HCT116 (cell line): Measurements from ENCODE around the gene THAP2. TPM values are rescaled to one million over a fixed set of nuclear protein-coding genes. Genes with fewer than 3 reads are reported as not detected.

Source experiments
- ATAC-seq: fragments of 200-7000 bp; cut with Tn5 transposase; 2 replicates; pipeline ENCODE4 v1.9.1; 2020; ENCODE audit warnings: mild to moderate bottlenecking, moderate library complexity
- BruUV-seq: library from RNA; stranded (reverse); fragments of 400-500 nt; replicated peaks from 2 replicates; lab custom pipeline; 2021; lab: Mats Ljungman, UMichigan
- CTCF ChIA-PET: fragments of 300-600 bp; sonication (Branson Sonifier 250); formaldehyde crosslinking; loops from one replicate; lab custom pipeline; 2021; ENCODE audit warnings: antibody characterized with exemption; lab: Charles Lee
- POLR2A ChIA-PET: fragments of 300-600, 350-600 bp; sonication (Branson Sonifier 250); formaldehyde crosslinking; loops from one replicate; lab custom pipeline; 2021; ENCODE audit warnings: antibody characterized with exemption; lab: Charles Lee
- RAD21 ChIA-PET, 2 experiments: fragments of 300-600 bp; sonication (Branson Sonifier 250); formaldehyde crosslinking; loops; one replicate each; lab custom pipeline; 2023; ENCODE audit warnings: low total read pairs in 2 of 2; ENCODE audit not compliant: uncharacterized antibody in 2 of 2, unreplicated experiment in 2 of 2, low non-redundant PET in 1 of 2; lab: Charles Lee
- DNase-seq: peaks from one replicate; pipeline ENCODE4 v3.0.0-alpha.2; 2010; ENCODE audit warnings: low read depth, low spot score
- H2AFZ ChIP-seq: fragments of 200-600 bp; shearing (Covaris generic), sonication (generic); 2 replicates; pipeline ENCODE4 v1.6.1; 2017; ENCODE audit warnings: low read depth, mixed run types, mixed read lengths, antibody characterized with exemption, low read length; ENCODE audit not compliant: poor library complexity, severe bottlenecking
- H3K27ac ChIP-seq: 2 replicates; pipeline ENCODE4 v1.5.1; 2012; ENCODE audit warnings: low read depth, low read length
- H3K27me3 ChIP-seq: fragments of 200-600 bp; sonication (generic); 2 replicates; pipeline ENCODE4 v1.6.1; 2016; ENCODE audit warnings: mixed run types, low read length, mixed read lengths; ENCODE audit not compliant: insufficient read depth
- H3K36me3 ChIP-seq, 2 experiments: fragments of 200-500 bp in 1 of 2; fragments of 200-600 bp in 1 of 2; sonication (Bioruptor generic) in 1 of 2; sonication (generic) in 1 of 2; 2 replicates each; pipeline versions ENCODE4 v1.5.1 to v1.6.1; 2014 to 2016; ENCODE audit warnings: low read length in 2 of 2, inconsistent platforms in 1 of 2, mixed read lengths in 1 of 2, mixed run types in 1 of 2; ENCODE audit not compliant: insufficient read depth in 2 of 2, control insufficient read depth in 1 of 2
- H3K4me1 ChIP-seq, 2 experiments: fragments of 200-600 bp in 1 of 2; sonication (generic) in 1 of 2; 2 replicates each; pipeline versions ENCODE4 v1.5.1 to v1.6.1; 2012 to 2017; ENCODE audit warnings: low read length in 2 of 2, inconsistent platforms in 1 of 2, mild to moderate bottlenecking in 1 of 2, mixed read lengths in 1 of 2, mixed run types in 1 of 2, moderate library complexity in 1 of 2; ENCODE audit not compliant: insufficient read depth in 2 of 2, control insufficient read depth in 1 of 2
- H3K4me2 ChIP-seq: fragments of 200-600 bp; sonication (generic); 2 replicates; pipeline ENCODE4 v1.6.1; 2017; ENCODE audit warnings: mixed run types, low read length, mixed read lengths
- H3K4me3 ChIP-seq, 2 experiments: fragments of 200-600 bp in 1 of 2; sonication (generic) in 1 of 2; replicated peaks in 1 of 2; 2 replicates each; pipeline ENCODE4 v1.5.1; 2011 to 2016; ENCODE audit warnings: low read length in 2 of 2, control low read depth in 1 of 2, low read depth in 1 of 2, mild to moderate bottlenecking in 1 of 2, mixed read lengths in 1 of 2, mixed run types in 1 of 2
- H3K79me2 ChIP-seq: fragments of 200-600 bp; sonication (generic); 2 replicates; pipeline ENCODE4 v1.6.1; 2017; ENCODE audit warnings: mild to moderate bottlenecking, mixed run types, low read length, moderate library complexity, mixed read lengths; ENCODE audit not compliant: insufficient read depth
- H3K9ac ChIP-seq: fragments of 200-600 bp; sonication (generic); 2 replicates; pipeline ENCODE4 v1.6.1; 2016; ENCODE audit warnings: low read length, mixed read lengths
- H3K9me2 ChIP-seq: fragments of 200-600 bp; sonication (generic), shearing (Covaris generic); 2 replicates; pipeline ENCODE4 v1.6.1; 2017; ENCODE audit warnings: mixed run types, mild to moderate bottlenecking, moderate library complexity; ENCODE audit not compliant: insufficient read depth
- H3K9me3 ChIP-seq, 2 experiments: fragments of 200-500 bp in 1 of 2; fragments of 200-600 bp in 1 of 2; sonication (Bioruptor generic) in 1 of 2; sonication (generic) in 1 of 2; 2 replicates each; pipeline ENCODE4 v1.6.1; 2014 to 2017; ENCODE audit warnings: low read length in 2 of 2, mixed read lengths in 2 of 2, inconsistent platforms in 1 of 2, low read depth in 1 of 2, mild to moderate bottlenecking in 1 of 2, mixed run types in 1 of 2, moderate library complexity in 1 of 2; ENCODE audit not compliant: control insufficient read depth in 1 of 2, insufficient read depth in 1 of 2
- H4K20me1 ChIP-seq: fragments of 200-600 bp; sonication (generic), shearing (Covaris generic); 2 replicates; pipeline ENCODE4 v1.6.1; 2017; ENCODE audit warnings: mixed run types, mild to moderate bottlenecking, moderate library complexity; ENCODE audit not compliant: insufficient read depth
- CBX3 ChIP-seq: IDR thresholded peaks from 2 replicates; pipeline ENCODE4 v1.6.1; 2012; ENCODE audit warnings: low read depth
- CEBPB ChIP-seq: IDR thresholded peaks from 2 replicates; pipeline ENCODE4 v1.6.1; 2012; ENCODE audit warnings: low read depth
- EGR1 ChIP-seq: IDR thresholded peaks from 2 replicates; pipeline ENCODE4 v1.6.1; 2012; ENCODE audit warnings: low read depth
- FOSL1 ChIP-seq: IDR thresholded peaks from 2 replicates; pipeline ENCODE4 v1.6.1; 2012; ENCODE audit warnings: low read depth
- POLR2A ChIP-seq: IDR thresholded peaks from 2 replicates; pipeline ENCODE4 v1.7.0; 2011; ENCODE audit warnings: borderline replicate concordance; ENCODE audit not compliant: insufficient read depth, insufficient read length; ENCODE audit errors: extremely low read depth
- SP1 ChIP-seq: IDR thresholded peaks from 2 replicates; pipeline ENCODE4 v1.6.1; 2012; ENCODE audit warnings: low read depth
- YY1 ChIP-seq: IDR thresholded peaks from 2 replicates; pipeline ENCODE4 v1.6.1; 2011; ENCODE audit warnings: low read length, low read depth, moderate library complexity, mild to moderate bottlenecking; ENCODE audit not compliant: insufficient replicate concordance; ENCODE audit errors: extremely low read depth
- ZFX ChIP-seq: fragments of 450-650 bp; IDR thresholded peaks from 2 replicates; pipeline ENCODE4 v1.6.1; 2017
- intact Hi-C: fragments of 100-400 bp; cut with micrococcal nuclease; formaldehyde crosslinking; loops from 2 replicates; pipeline ENCODE4 v1.10.0; 2022
- total RNA-seq: library from RNA; stranded (reverse); gene quantifications from one replicate; pipeline ENCODE4 v1.2.1, GENCODE V29; 2021; ENCODE audit not compliant: unreplicated experiment
- TF ChIP-seq, protein P1 (sequence below): IDR thresholded peaks from 2 replicates; pipeline ENCODE4 v1.6.1; 2012; ENCODE audit warnings: low read depth
- TF ChIP-seq, protein P2 (sequence below), 3 experiments: fragments of 200-600 bp in 1 of 3; sonication (generic) in 1 of 3; IDR thresholded peaks in 2 of 3; conservative IDR thresholded peaks in 1 of 3; 2 replicates each; pipeline ENCODE4 v1.5.1; 2012 to 2017; ENCODE audit warnings: low read depth in 2 of 3, low read length in 2 of 3, antibody characterized with exemption in 1 of 3, borderline replicate concordance in 1 of 3, control low read depth in 1 of 3, mild to moderate bottlenecking in 1 of 3, mixed read lengths in 1 of 3, mixed run types in 1 of 3, moderate library complexity in 1 of 3; ENCODE audit not compliant: insufficient read depth in 1 of 3
- TF ChIP-seq, protein P3 (sequence below): IDR thresholded peaks from 2 replicates; pipeline ENCODE4 v1.6.1; 2012
- TF ChIP-seq, protein P4 (sequence below): IDR thresholded peaks from 2 replicates; pipeline ENCODE4 v1.6.1; 2012

Gene THAP2
- total RNA-seq, 1 experiment from 2014 or later = 3.7 TPM

DNA sequence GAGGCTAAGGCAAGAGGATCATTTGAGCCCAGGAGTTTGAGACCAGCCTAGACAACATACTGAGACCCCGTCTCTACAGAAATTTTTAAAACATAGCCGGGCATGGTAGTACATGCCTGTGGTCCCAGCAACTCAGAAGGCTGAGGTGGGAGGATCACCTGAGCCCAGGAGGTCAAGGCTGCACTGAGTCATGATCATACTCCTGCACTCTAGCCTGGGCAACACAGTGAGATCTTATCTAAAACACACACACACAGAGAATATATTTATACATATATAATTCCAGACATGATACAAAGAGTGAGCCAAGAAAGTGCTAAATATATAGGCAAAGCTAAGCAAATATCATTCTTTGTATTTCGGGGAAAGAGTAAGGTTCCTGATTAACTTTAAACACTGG is 9.9 kb upstream of the THAP2 start:
- Histone ChIP-seq H3K9me3 (peaks cover 0 to 4% of the 10 kb centered on the region in 2 experiments; a peak in 1 of 4 replicates), H4K20me1 (peaks cover 6% of the 10 kb centered on the region; the same call in 1 of the 2 replicates), H3K4me2 (no peak overlapping the region), H3K9ac (no peak overlapping the region), H3K4me1 (no peaks in the 10 kb centered on the region), H3K36me3 (peaks cover 21 to 46% of the 10 kb centered on the region in 2 experiments), H3K79me2 (peaks cover 99% of the 10 kb centered on the region), H3K9me2 (no peaks in the 10 kb centered on the region), H3K27me3 (no peaks in the 10 kb centered on the region), H3K27ac (no peak overlapping the region), H3K4me3 (no peak overlapping the region), H2AFZ (no peak overlapping the region)
- ATAC-seq (no peak), DNase-seq (no peak)
- BruUV-seq = no TSS peak
- TF ChIP-seq POLR2A (no peak), FOSL1 (no peak), CBX3 (no peak), YY1 (no peak), SP1 (no peak), CEBPB (no peak), EGR1 (no peak), ZFX (no peak)
- TF ChIP-seq, protein P1, sequence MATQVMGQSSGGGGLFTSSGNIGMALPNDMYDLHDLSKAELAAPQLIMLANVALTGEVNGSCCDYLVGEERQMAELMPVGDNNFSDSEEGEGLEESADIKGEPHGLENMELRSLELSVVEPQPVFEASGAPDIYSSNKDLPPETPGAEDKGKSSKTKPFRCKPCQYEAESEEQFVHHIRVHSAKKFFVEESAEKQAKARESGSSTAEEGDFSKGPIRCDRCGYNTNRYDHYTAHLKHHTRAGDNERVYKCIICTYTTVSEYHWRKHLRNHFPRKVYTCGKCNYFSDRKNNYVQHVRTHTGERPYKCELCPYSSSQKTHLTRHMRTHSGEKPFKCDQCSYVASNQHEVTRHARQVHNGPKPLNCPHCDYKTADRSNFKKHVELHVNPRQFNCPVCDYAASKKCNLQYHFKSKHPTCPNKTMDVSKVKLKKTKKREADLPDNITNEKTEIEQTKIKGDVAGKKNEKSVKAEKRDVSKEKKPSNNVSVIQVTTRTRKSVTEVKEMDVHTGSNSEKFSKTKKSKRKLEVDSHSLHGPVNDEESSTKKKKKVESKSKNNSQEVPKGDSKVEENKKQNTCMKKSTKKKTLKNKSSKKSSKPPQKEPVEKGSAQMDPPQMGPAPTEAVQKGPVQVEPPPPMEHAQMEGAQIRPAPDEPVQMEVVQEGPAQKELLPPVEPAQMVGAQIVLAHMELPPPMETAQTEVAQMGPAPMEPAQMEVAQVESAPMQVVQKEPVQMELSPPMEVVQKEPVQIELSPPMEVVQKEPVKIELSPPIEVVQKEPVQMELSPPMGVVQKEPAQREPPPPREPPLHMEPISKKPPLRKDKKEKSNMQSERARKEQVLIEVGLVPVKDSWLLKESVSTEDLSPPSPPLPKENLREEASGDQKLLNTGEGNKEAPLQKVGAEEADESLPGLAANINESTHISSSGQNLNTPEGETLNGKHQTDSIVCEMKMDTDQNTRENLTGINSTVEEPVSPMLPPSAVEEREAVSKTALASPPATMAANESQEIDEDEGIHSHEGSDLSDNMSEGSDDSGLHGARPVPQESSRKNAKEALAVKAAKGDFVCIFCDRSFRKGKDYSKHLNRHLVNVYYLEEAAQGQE = no peak
- TF ChIP-seq, protein P2, sequence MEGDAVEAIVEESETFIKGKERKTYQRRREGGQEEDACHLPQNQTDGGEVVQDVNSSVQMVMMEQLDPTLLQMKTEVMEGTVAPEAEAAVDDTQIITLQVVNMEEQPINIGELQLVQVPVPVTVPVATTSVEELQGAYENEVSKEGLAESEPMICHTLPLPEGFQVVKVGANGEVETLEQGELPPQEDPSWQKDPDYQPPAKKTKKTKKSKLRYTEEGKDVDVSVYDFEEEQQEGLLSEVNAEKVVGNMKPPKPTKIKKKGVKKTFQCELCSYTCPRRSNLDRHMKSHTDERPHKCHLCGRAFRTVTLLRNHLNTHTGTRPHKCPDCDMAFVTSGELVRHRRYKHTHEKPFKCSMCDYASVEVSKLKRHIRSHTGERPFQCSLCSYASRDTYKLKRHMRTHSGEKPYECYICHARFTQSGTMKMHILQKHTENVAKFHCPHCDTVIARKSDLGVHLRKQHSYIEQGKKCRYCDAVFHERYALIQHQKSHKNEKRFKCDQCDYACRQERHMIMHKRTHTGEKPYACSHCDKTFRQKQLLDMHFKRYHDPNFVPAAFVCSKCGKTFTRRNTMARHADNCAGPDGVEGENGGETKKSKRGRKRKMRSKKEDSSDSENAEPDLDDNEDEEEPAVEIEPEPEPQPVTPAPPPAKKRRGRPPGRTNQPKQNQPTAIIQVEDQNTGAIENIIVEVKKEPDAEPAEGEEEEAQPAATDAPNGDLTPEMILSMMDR (IDR thresholded peaks at IDR 0.05 in 2 of 3, conservative IDR thresholded peaks at IDR 0.05 in 1 of 3; ENCODE audit: borderline replicate concordance in 1 of 3, insufficient read depth in 1 of 3, low read depth in 2 of 3, low read length in 2 of 3) = no peak
- TF ChIP-seq, protein P3, sequence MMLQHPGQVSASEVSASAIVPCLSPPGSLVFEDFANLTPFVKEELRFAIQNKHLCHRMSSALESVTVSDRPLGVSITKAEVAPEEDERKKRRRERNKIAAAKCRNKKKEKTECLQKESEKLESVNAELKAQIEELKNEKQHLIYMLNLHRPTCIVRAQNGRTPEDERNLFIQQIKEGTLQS = no peak
- TF ChIP-seq, protein P4, sequence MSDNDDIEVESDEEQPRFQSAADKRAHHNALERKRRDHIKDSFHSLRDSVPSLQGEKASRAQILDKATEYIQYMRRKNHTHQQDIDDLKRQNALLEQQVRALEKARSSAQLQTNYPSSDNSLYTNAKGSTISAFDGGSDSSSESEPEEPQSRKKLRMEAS = no peak
- ChIA-PET POLR2A (interaction anchor here (2.2 kb wide), 1 partner anchor 9 kb away, joined by 5 read pairs; the partner anchor contains the start of genes THAP2 and ZFC3H1), CTCF (no interaction called here), RAD21 (no interaction called here)
- intact Hi-C loops = no loop called here
